K562 (cell line): Measurements from ENCODE around the gene DIPK1A. TPM values are rescaled to one million over a fixed set of nuclear protein-coding genes. Genes with fewer than 3 reads are reported as not detected.
A peak's percentile ranks its signal among the peaks of the same experiment; 100 is the strongest.

Source experiments
- ARID3A ChIP-seq: IDR thresholded peaks from 2 replicates; pipeline ENCODE4 v1.6.1; 2012; ENCODE audit warnings: low read depth, low read length, improper control_type of control experiment, borderline replicate concordance
- ATF7 ChIP-seq: fragments of 450-650 bp; IDR thresholded peaks from 2 replicates; pipeline ENCODE4 v1.7.1; 2014; ENCODE audit warnings: mild to moderate bottlenecking, moderate library complexity
- CC2D1A ChIP-seq: fragments of 450-650 bp; IDR thresholded peaks from 2 replicates; pipeline ENCODE4 v1.6.1; 2017; ENCODE audit warnings: mild to moderate bottlenecking
- CHD4 ChIP-seq: fragments of 200-600 bp; sonication (generic); IDR thresholded peaks from 3 replicates; pipeline ENCODE4 v1.6.1; 2012; ENCODE audit warnings: low read depth, mild to moderate bottlenecking, mixed read lengths, low read length, inconsistent platforms; ENCODE audit not compliant: insufficient read depth, insufficient replicate concordance, poor library complexity, severe bottlenecking
- DEAF1 ChIP-seq: fragments of 450-650 bp; formaldehyde crosslinking; IDR thresholded peaks from 2 replicates; pipeline ENCODE4 v1.4.0; 2020; ENCODE audit warnings: mild to moderate bottlenecking, moderate library complexity
- NRF1 ChIP-seq, 2 experiments: fragments of 450-650 bp; IDR thresholded peaks in 1 of 2; conservative IDR thresholded peaks in 1 of 2; 2 replicates each; pipeline ENCODE4 v1.6.1; 2014; ENCODE audit warnings: mild to moderate bottlenecking in 2 of 2
- PBX2 ChIP-seq, 2 experiments: IDR thresholded peaks in 1 of 2; conservative IDR thresholded peaks in 1 of 2; 2 replicates each; pipeline ENCODE4 v1.6.1; 2016; ENCODE audit warnings: low read depth in 2 of 2, mild to moderate bottlenecking in 1 of 2, missing compliant biosample characterization in 1 of 2, missing genetic modification characterization in 1 of 2, moderate library complexity in 1 of 2
- RAD21 ChIP-seq, 2 experiments: fragments of 250-450 bp in 1 of 2; fragments of 450-650 bp in 1 of 2; sonication (Bioruptor Pico) in 1 of 2; formaldehyde crosslinking in 1 of 2; IDR thresholded peaks in 1 of 2; conservative IDR thresholded peaks in 1 of 2; 2 replicates each; pipeline versions ENCODE4 v1.4.0 to v1.8.0; 2020 to 2022; ENCODE audit warnings: mild to moderate bottlenecking in 2 of 2, moderate library complexity in 1 of 2
- SMC3 ChIP-seq: conservative IDR thresholded peaks from 2 replicates; pipeline ENCODE4 v1.6.1; 2011; ENCODE audit warnings: low read depth, low read length, improper control_type of control experiment; ENCODE audit not compliant: insufficient read depth
- ZBTB43 ChIP-seq: sonication (generic); formaldehyde crosslinking; IDR thresholded peaks from 2 replicates; pipeline ENCODE4 v1.8.0; 2023; ENCODE audit warnings: mild to moderate bottlenecking, missing genetic modification reagents
- ZNF609 ChIP-seq: sonication (generic); formaldehyde crosslinking; IDR thresholded peaks from 2 replicates; pipeline ENCODE4 v1.8.1; 2023; ENCODE audit warnings: missing genetic modification reagents, mild to moderate bottlenecking, borderline replicate concordance
- polyA plus RNA-seq, 8 experiments: library from polyadenylated mRNA; depleted of rRNA in 4 of 8; stranded (reverse) in 5 of 8; unstranded in 3 of 8; fragments of >200 nt; fragmentation: Nextera tagmentation in 2 of 8; fragmentation: Illumina TruSeq in 1 of 8; extraction: Ambion mirVana in 2 of 8; extraction: Trizol in 1 of 8; gene quantifications; 2 replicates each; pipeline versions ENCODE4 v1.2.1 to v1.2.3, GENCODE V29; 2011 to 2014; ENCODE audit warnings: inconsistent platforms in 1 of 8, missing spikeins in 1 of 8
- total RNA-seq, 7 experiments: library from RNA; depleted of rRNA in 6 of 7; stranded (reverse); fragments of >200 nt in 6 of 7; fragmentation: Illumina TruSeq in 2 of 7; extraction: Trizol in 2 of 7; gene quantifications; 2 replicates each; pipeline versions ENCODE4 v1.2.1 to v1.2.3, GENCODE V29; 2011 to 2021; ENCODE audit warnings: low replicate concordance in 1 of 7

DIPK1A gene
- total and polyA plus RNA-seq, 9 of the 15 experiments (the other 6 are each of a cell fraction or from before 2014, with no cell fraction given), result 0.54 to 2.5 (median 1.3) TPM

GRCh38 chr1:92960395-92961130 is 699 bp downstream of the DIPK1A start (continued):
- TF ChIP-seq DEAF1 (CRISPR knock-in tag) (peak; percentile 62), SMC3 (peak; percentile 68), ZNF609 (CRISPR knock-in tag) (no peak), ARID3A (peak; percentile 40; the same call in 1 of the 2 replicates), ATF7 (peak; percentile 70), CHD4 (no peak), NRF1 (conservative IDR thresholded peaks at IDR 0.05 in 1 of 2, IDR thresholded peaks at IDR 0.05 in 1 of 2) (0 out of 4 replicates have a peak, but pooled peaks of 1 of the 2 experiments have one; percentile 9), ZBTB43 (CRISPR knock-in tag) (0 out of 2 replicates have a peak, but pooled peaks have one; percentile 25), RAD21 (CRISPR knock-in tag; conservative IDR thresholded peaks at IDR 0.05 in 1 of 2, IDR thresholded peaks at IDR 0.05 in 1 of 2) (peak; percentile 74 to 84), PBX2 (CRISPR knock-in tag; IDR thresholded peaks at IDR 0.05; ENCODE audit: low read depth) (no peak), PBX2 (tag; conservative IDR thresholded peaks at IDR 0.05; ENCODE audit: low read depth) (peak; percentile 65), CC2D1A (peak; percentile 64; the same call in 1 of the 2 replicates)
